Measurements from ENCODE around the gene HNRNPUL2. TPM values are rescaled to one million over a fixed set of nuclear protein-coding genes. Genes with fewer than 3 reads are reported as not detected.

Gene HNRNPUL2
- total and polyA plus RNA-seq, 10 of the 15 experiments (the other 5 are each of a cell fraction or from before 2014, with no cell fraction given): 1.6 to 72.2 (median 14.9) TPM

DNA sequence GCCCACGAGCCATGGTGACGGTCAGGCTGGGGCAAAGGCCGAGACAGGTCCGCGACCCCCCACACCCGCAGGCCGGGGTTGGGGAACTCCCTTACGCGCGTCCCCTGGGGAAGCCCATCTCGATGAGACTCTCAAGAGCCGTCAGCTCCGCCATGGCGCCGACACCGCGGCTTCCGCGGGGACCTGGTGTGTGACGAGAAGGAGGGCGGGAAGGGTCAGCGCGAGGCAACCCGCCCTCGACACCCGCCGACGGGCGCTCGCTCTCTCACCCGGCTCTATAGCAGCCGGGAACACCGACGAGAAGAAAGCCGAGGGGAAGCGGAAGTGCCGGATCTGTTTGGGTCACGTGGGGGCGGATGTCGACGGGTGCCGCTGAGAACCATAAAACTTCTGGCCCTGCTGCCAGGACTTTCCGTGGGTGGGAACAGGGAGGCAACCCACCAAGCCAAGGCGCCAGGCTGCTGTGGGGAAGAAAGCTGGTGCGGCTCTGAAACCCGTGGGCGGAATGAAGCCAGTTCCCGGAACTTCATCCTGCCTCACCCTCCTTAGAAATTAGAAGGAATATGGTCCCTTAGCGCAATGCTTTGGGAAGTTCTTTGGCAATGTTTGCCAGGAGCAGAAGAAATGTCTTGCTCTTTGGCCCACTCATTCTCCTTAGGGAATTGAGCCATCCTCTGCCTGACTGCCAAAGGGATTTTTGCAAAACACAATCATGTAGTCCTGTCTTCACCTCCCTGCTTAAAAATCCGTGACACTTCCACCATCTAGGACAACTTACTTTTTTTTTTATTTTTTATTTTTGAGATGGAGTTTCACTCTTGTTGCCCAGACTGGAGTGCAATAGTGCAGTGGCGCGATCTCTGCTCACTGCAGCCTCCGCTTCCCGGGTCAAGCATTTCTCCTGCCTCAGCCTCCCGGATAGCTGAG lies 48.2 kb downstream of the HNRNPUL2 start, which contains the start of gene UBXN1 (continued):
- TF ChIP-seq, protein P1, sequence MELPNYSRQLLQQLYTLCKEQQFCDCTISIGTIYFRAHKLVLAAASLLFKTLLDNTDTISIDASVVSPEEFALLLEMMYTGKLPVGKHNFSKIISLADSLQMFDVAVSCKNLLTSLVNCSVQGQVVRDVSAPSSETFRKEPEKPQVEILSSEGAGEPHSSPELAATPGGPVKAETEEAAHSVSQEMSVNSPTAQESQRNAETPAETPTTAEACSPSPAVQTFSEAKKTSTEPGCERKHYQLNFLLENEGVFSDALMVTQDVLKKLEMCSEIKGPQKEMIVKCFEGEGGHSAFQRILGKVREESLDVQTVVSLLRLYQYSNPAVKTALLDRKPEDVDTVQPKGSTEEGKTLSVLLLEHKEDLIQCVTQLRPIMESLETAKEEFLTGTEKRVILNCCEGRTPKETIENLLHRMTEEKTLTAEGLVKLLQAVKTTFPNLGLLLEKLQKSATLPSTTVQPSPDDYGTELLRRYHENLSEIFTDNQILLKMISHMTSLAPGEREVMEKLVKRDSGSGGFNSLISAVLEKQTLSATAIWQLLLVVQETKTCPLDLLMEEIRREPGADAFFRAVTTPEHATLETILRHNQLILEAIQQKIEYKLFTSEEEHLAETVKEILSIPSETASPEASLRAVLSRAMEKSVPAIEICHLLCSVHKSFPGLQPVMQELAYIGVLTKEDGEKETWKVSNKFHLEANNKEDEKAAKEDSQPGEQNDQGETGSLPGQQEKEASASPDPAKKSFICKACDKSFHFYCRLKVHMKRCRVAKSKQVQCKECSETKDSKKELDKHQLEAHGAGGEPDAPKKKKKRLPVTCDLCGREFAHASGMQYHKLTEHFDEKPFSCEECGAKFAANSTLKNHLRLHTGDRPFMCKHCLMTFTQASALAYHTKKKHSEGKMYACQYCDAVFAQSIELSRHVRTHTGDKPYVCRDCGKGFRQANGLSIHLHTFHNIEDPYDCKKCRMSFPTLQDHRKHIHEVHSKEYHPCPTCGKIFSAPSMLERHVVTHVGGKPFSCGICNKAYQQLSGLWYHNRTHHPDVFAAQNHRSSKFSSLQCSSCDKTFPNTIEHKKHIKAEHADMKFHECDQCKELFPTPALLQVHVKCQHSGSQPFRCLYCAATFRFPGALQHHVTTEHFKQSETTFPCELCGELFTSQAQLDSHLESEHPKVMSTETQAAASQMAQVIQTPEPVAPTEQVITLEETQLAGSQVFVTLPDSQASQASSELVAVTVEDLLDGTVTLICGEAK (IDR thresholded peaks at IDR 0.05; ENCODE audit: borderline replicate concordance): peak; percentile 92
- TF ChIP-seq NR2C2 (IDR thresholded peaks at IDR 0.05; ENCODE audit: borderline replicate concordance, control insufficient read depth, insufficient read length, low read depth): no peak
- no peak for TF ChIP-seq FOS (IDR thresholded peaks at IDR 0.05; ENCODE audit: borderline replicate concordance, extremely low read depth, insufficient read length)
- TF ChIP-seq STAT3 (IDR thresholded peaks at IDR 0.05; ENCODE audit: low read depth, low read length): no peak
- no peak for TF ChIP-seq FOXK2 (IDR thresholded peaks at IDR 0.05)
- TF ChIP-seq IRF4 (IDR thresholded peaks at IDR 0.05; ENCODE audit: low read depth, low read length): no peak
- TF ChIP-seq FOXM1 (IDR thresholded peaks at IDR 0.05; ENCODE audit: low read depth, low read length): no peak
- TF ChIP-seq LARP7 (IDR thresholded peaks at IDR 0.05): peak; percentile 81
- peak; percentile 39; the same call in 1 of the 2 replicates for TF ChIP-seq SMAD5 (IDR thresholded peaks at IDR 0.05; ENCODE audit: low read depth)

All from GM12878 (cell line).